ENCODE measurements around the gene SPATA13. TPM values are rescaled to one million over a fixed set of nuclear protein-coding genes. Genes with fewer than 3 reads are reported as not detected.

The SPATA13 gene
- total RNA-seq, 1 donor from 2014 or later, result 5.1 TPM

DNA sequence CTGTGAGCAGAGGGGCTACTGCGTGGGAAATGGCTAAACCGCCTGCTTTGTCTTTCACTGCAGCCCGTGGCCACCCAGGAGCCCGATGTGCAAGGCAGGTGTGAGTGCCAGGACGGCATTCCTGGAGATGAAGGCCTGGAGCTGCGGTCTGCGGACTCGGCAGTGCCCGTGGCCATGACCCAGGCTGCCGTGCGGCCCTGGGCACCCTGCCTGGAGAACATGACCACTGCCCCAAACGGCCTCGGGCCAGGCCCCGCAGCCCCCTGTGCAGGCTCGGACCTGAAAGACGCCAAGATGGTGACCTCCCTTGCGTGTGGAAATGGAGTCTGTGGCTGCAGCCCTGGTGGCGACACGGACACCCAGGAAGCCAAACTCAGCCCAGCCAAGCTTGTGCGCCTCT lies 62.2 kb downstream of the SPATA13 start:
- DNase-seq (ENCODE audit: low spot score), result no peak
- TF ChIP-seq, protein P1, sequence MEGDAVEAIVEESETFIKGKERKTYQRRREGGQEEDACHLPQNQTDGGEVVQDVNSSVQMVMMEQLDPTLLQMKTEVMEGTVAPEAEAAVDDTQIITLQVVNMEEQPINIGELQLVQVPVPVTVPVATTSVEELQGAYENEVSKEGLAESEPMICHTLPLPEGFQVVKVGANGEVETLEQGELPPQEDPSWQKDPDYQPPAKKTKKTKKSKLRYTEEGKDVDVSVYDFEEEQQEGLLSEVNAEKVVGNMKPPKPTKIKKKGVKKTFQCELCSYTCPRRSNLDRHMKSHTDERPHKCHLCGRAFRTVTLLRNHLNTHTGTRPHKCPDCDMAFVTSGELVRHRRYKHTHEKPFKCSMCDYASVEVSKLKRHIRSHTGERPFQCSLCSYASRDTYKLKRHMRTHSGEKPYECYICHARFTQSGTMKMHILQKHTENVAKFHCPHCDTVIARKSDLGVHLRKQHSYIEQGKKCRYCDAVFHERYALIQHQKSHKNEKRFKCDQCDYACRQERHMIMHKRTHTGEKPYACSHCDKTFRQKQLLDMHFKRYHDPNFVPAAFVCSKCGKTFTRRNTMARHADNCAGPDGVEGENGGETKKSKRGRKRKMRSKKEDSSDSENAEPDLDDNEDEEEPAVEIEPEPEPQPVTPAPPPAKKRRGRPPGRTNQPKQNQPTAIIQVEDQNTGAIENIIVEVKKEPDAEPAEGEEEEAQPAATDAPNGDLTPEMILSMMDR (IDR thresholded peaks at IDR 0.05), result no peak
- no peaks in the 10 kb centered on the region for H3K27me3 Mint-ChIP-seq (ENCODE audit: low read depth)
- H3K9me3 Mint-ChIP-seq (ENCODE audit: low read depth), result no peaks in the 10 kb centered on the region
- H3K4me1 Mint-ChIP-seq (ENCODE audit: low read depth), result peaks cover 1% of the 10 kb centered on the region
- no peak overlapping the region for H3K4me3 Mint-ChIP-seq (ENCODE audit: unreplicated experiment)
- H3K27ac Mint-ChIP-seq (ENCODE audit: unreplicated experiment), result no peak overlapping the region
- no peaks in the 10 kb centered on the region for H3K36me3 Mint-ChIP-seq (ENCODE audit: low read depth)

- no peak overlapping the region for H3K4me3 Mint-ChIP-seq (ENCODE audit: unreplicated experiment)
- H3K9me3 Mint-ChIP-seq (ENCODE audit: low read depth), result no peaks in the 10 kb centered on the region
- no peaks in the 10 kb centered on the region for H3K4me1 Mint-ChIP-seq (ENCODE audit: low read depth)
- no peak overlapping the region for H3K27ac Mint-ChIP-seq (ENCODE audit: unreplicated experiment)
- DNase-seq (ENCODE audit: low spot score), result no peak
- TF ChIP-seq, protein P1 (IDR thresholded peaks at IDR 0.05), result no peak
- H3K27me3 Mint-ChIP-seq (ENCODE audit: low read depth), result no peaks in the 10 kb centered on the region
- H3K36me3 Mint-ChIP-seq (ENCODE audit: low read depth), result no peaks in the 10 kb centered on the region
Measured at GRCh38 chr13:24223341-24224231, 63.1 kb downstream of the SPATA13 start.

- Mint-ChIP-seq H3K4me3 (ENCODE audit: unreplicated experiment) (no peak overlapping the region), H3K27ac (ENCODE audit: unreplicated experiment) (no peak overlapping the region), H3K9me3 (ENCODE audit: low read depth) (no peaks in the 10 kb centered on the region), H3K27me3 (ENCODE audit: low read depth) (no peaks in the 10 kb centered on the region), H3K4me1 (ENCODE audit: low read depth) (no peaks in the 10 kb centered on the region), H3K36me3 (ENCODE audit: low read depth) (no peaks in the 10 kb centered on the region)
- DNase-seq (ENCODE audit: low spot score), result no peak
- TF ChIP-seq, protein P1 (IDR thresholded peaks at IDR 0.05), result no peak
Measured at GRCh38 chr13:24224232-24224680, 63.7 kb downstream of the SPATA13 start.

DNA sequence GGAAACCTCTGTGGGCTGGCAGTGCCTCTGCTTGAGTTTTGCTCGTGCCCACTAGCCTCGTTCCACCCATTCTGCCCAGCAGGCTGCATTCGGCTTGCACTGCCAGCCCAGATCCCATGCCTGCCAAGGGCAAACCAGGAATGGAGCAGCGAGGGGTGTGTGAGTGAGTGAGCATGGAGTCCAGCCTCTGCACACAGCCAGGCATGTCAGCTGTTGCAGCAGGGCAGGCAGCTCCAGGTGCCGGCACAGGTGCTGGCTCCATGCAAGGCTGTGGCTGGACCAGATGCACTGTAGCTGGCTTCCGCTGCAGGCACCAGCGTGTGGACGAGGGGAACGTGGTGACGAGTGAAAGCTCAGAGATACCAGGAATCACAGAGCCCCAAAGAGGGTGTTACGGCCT lies 64.5 kb downstream of the SPATA13 start:
- no peaks in the 10 kb centered on the region for H3K4me1 Mint-ChIP-seq (ENCODE audit: low read depth)
- no peak overlapping the region for H3K27ac Mint-ChIP-seq (ENCODE audit: unreplicated experiment)
- no peak for DNase-seq (ENCODE audit: low spot score)
- H3K9me3 Mint-ChIP-seq (ENCODE audit: low read depth), result no peaks in the 10 kb centered on the region
- TF ChIP-seq, protein P1 (IDR thresholded peaks at IDR 0.05), result no peak
- H3K27me3 Mint-ChIP-seq (ENCODE audit: low read depth), result no peaks in the 10 kb centered on the region
- H3K4me3 Mint-ChIP-seq (ENCODE audit: unreplicated experiment), result no peak overlapping the region
- no peaks in the 10 kb centered on the region for H3K36me3 Mint-ChIP-seq (ENCODE audit: low read depth)

GRCh38 chr13:24225930-24226329 lies 65.4 kb downstream of the SPATA13 start:
- H3K36me3 Mint-ChIP-seq (ENCODE audit: low read depth), result no peaks in the 10 kb centered on the region
- no peaks in the 10 kb centered on the region for H3K4me1 Mint-ChIP-seq (ENCODE audit: low read depth)

More at GRCh38 chr13:24225930-24226329, 65.4 kb downstream of the SPATA13 start:
- no peak for DNase-seq (ENCODE audit: low spot score)
- no peaks in the 10 kb centered on the region for H3K27me3 Mint-ChIP-seq (ENCODE audit: low read depth)
- no peak overlapping the region for H3K27ac Mint-ChIP-seq (ENCODE audit: unreplicated experiment)
- H3K4me3 Mint-ChIP-seq (ENCODE audit: unreplicated experiment), result no peak overlapping the region
- no peaks in the 10 kb centered on the region for H3K9me3 Mint-ChIP-seq (ENCODE audit: low read depth)
- TF ChIP-seq, protein P1 (IDR thresholded peaks at IDR 0.05), result no peak
